Thyroid gland (tissue), 4 donors: ENCODE results near the gene CDC14A. TPM values are rescaled to one million over a fixed set of nuclear protein-coding genes. Genes with fewer than 3 reads are reported as not detected.

ENCODE experiments used
- DNase-seq, 2 donors: peaks; one replicate each; pipeline ENCODE4 v3.0.0-alpha.2; 2019
- H3K27ac ChIP-seq, 3 donors: fragments of 200-600 bp; sonication (generic); 1 replicate in 2 of 3; 2 replicates in 1 of 3; pipeline ENCODE4 v1.5.1; 2016 to 2019; ENCODE audit warnings: mild to moderate bottlenecking in 1 of 3, moderate library complexity in 1 of 3
- H3K27me3 ChIP-seq: fragments of 200-600 bp; sonication (generic); one replicate; pipeline ENCODE4 v1.5.1; 2019
- H3K36me3 ChIP-seq, 2 donors: fragments of 200-600 bp; sonication (generic); one replicate each; pipeline ENCODE4 v1.5.1; 2016 to 2019
- H3K4me1 ChIP-seq, 2 donors: fragments of 200-600 bp; sonication (generic); one replicate each; pipeline ENCODE4 v1.5.1; 2017 to 2019
- H3K4me3 ChIP-seq, 3 donors: fragments of 200-600 bp; sonication (generic); replicated peaks in 1 of 3; 1 replicate in 2 of 3; 2 replicates in 1 of 3; pipeline ENCODE4 v1.5.1; 2016; ENCODE audit warnings: mild to moderate bottlenecking in 1 of 3
- H3K9me3 ChIP-seq: fragments of 200-600 bp; sonication (generic); one replicate; pipeline ENCODE4 v1.5.1; 2017
- CTCF ChIP-seq, 6 experiments: fragments of 200-600 bp in 3 of 6; fragments of 450-650 bp in 3 of 6; sonication (generic) in 3 of 6; IDR thresholded peaks; one replicate each; pipeline ENCODE4 v1.5.1; 2016 to 2019; ENCODE audit warnings: antibody characterized with exemption in 6 of 6, mild to moderate bottlenecking in 2 of 6, inconsistent platforms in 1 of 6, moderate library complexity in 1 of 6
- POLR2A ChIP-seq, 2 donors: fragments of 450-650 bp; IDR thresholded peaks; one replicate each; pipeline ENCODE4 v1.6.1; 2017; ENCODE audit warnings: antibody characterized with exemption in 2 of 2, mild to moderate bottlenecking in 2 of 2, moderate library complexity in 1 of 2
- WGBS, 2 donors: methylation state at CpG; one replicate each; pipeline ENCODE4 v1.1.5; 2017; 5-methylcytosine and 5-hydroxymethylcytosine counted together
- intact Hi-C: fragments of 100-400 bp; cut with DNase I; formaldehyde crosslinking; loops from one replicate; pipeline ENCODE4 v1.15.1; 2023
- total RNA-seq, 4 donors: library from RNA; depleted of rRNA; stranded (reverse); fragments of >200 nt; gene quantifications; one replicate each; pipeline ENCODE4 v1.2.3, GENCODE V29; 2016

CDC14A gene
- total RNA-seq, 4 donors from 2014 or later: 17.1 to 32.8 (median 28.0) TPM

DNA sequence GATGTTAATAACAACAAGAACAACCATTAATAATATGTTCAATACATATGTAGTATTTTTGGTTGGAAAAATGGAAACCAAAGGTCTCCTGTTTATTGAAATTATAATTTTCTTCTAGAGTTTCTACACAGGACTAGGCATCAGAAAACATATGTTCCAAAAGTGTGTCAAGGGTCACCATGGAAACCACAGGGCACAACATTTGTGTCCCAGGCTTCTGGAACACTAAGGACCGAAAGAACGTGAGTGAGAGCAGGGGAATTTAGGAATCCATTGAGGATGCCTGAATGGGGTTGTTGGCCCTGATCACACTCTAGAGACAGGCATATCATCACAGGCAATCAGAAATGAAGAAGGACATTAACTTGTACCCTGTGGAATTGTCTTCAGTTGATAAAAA lies 7.5 kb upstream of the CDC14A start:
- 85 to 90% methylated on average over 2 of the region's 2 CpGs for WGBS, 2 donors
- DNase-seq: no peak
- no peaks in the 10 kb centered on the region for H3K36me3 ChIP-seq
- H3K9me3 ChIP-seq: no peaks in the 10 kb centered on the region
- no peaks in the 10 kb centered on the region for H3K4me1 ChIP-seq
- intact Hi-C loops: no loop called here
- H3K27ac ChIP-seq: no peak overlapping the region
- no peak overlapping the region for H3K4me3 ChIP-seq
- no peak for TF ChIP-seq CTCF (IDR thresholded peaks at IDR 0.05)
- no peak for TF ChIP-seq POLR2A (IDR thresholded peaks at IDR 0.05)
- H3K27me3 ChIP-seq: no peaks in the 10 kb centered on the region

DNA sequence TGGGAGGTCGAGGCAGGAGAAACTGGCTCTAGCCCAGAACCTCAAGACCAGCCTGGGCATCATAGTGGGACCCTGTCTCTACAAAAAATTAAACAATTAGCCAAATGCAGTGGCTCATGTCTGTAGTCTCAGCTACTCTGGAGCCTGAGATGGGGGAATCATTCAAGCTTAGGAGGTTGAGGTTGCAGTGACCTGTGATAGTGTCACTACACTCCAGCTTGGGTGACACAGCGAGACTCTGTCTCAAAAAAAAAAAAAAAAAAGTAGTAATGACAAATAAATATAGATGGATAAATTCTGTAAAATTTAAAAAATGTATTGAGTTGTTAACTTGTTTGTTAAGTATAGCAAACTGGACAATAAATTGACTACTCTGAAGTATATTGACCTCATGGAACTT lies 5.9 kb upstream of the CDC14A start:
- no peaks in the 10 kb centered on the region for H3K27me3 ChIP-seq
- H3K36me3 ChIP-seq: no peaks in the 10 kb centered on the region
- no peaks in the 10 kb centered on the region for H3K9me3 ChIP-seq
- peaks cover 0 to 3% of the 10 kb centered on the region in 2 donors for H3K4me1 ChIP-seq
- H3K4me3 ChIP-seq: no peak overlapping the region
- intact Hi-C loops: no loop called here
- no peak overlapping the region for H3K27ac ChIP-seq
- 92 to 96% methylated on average over 2 of the region's 2 CpGs for WGBS, 2 donors
- TF ChIP-seq CTCF (IDR thresholded peaks at IDR 0.05) (no peak), POLR2A (IDR thresholded peaks at IDR 0.05) (no peak)
- no peak for DNase-seq

GRCh38 chr1:100347009-100347966 lies 5.0 kb upstream of the CDC14A start:
- intact Hi-C loops: no loop called here
- peaks cover 0 to 3% of the 10 kb centered on the region in 2 donors for H3K4me1 ChIP-seq
- H3K27me3 ChIP-seq: no peaks in the 10 kb centered on the region
- no peaks in the 10 kb centered on the region for H3K36me3 ChIP-seq
- H3K27ac ChIP-seq: no peak overlapping the region
- H3K4me3 ChIP-seq: no peak overlapping the region
- no peaks in the 10 kb centered on the region for H3K9me3 ChIP-seq
- WGBS, 2 donors: 90 to 92% methylated on average over 5 of the region's 5 CpGs
- no peak for DNase-seq
- no peak for TF ChIP-seq POLR2A (IDR thresholded peaks at IDR 0.05)
- TF ChIP-seq CTCF (IDR thresholded peaks at IDR 0.05): no peak

- 91 to 95% methylated on average over 9 of the region's 9 CpGs for WGBS, 2 donors
Measured at GRCh38 chr1:100348549-100349144, 3.7 kb upstream of the CDC14A start.

More at GRCh38 chr1:100348549-100349144, 3.7 kb upstream of the CDC14A start:
- H3K4me1 ChIP-seq: peaks cover 0 to 7% of the 10 kb centered on the region in 2 donors
- no peaks in the 10 kb centered on the region for H3K9me3 ChIP-seq
- DNase-seq: no peak
- intact Hi-C loops: no loop called here
- H3K4me3 ChIP-seq: no peak overlapping the region
- TF ChIP-seq CTCF (IDR thresholded peaks at IDR 0.05) (no peak), POLR2A (IDR thresholded peaks at IDR 0.05) (no peak)
- H3K27me3 ChIP-seq: no peaks in the 10 kb centered on the region
- no peaks in the 10 kb centered on the region for H3K36me3 ChIP-seq
- no peak overlapping the region for H3K27ac ChIP-seq
